ENCODE data around the gene PRSS12. TPM values are rescaled to one million over a fixed set of nuclear protein-coding genes. Genes with fewer than 3 reads are reported as not detected.

Gene PRSS12
- total and polyA plus RNA-seq, 2 experiments from 2014 or later = 5.5 to 12.9 TPM

GRCh38 chr4:118388606-118389005 is 35.8 kb upstream of the PRSS12 start (continued):
- no peak for TF ChIP-seq REST (IDR thresholded peaks at IDR 0.05; ENCODE audit: unreplicated experiment)
- no peak for TF ChIP-seq ZNF331 (CRISPR knock-in tag; IDR thresholded peaks at IDR 0.05; ENCODE audit: low read depth)

- no peak overlapping the region for H3K4me3 ChIP-seq
- no peaks in the 10 kb centered on the region for H3K79me2 ChIP-seq (replicated peaks; ENCODE audit: insufficient read depth)
- H4K20me1 ChIP-seq (replicated peaks; ENCODE audit: insufficient read depth) = no peaks in the 10 kb centered on the region; the same call in 1 of the 2 replicates
- H3K27me3 ChIP-seq (ENCODE audit: insufficient read depth) = no peaks in the 10 kb centered on the region
- no peaks in the 10 kb centered on the region for H3K9me2 ChIP-seq (ENCODE audit: insufficient read depth)
- H3K4me3 Mint-ChIP-seq = no peak overlapping the region
- H3K27ac Mint-ChIP-seq = no peak overlapping the region
- H3K27me3 Mint-ChIP-seq (ENCODE audit: insufficient read depth, low read depth, poor library complexity) = peaks cover 3% of the 10 kb centered on the region
- no peak for DNase-seq (ENCODE audit: low spot score)
- H3K4me1 Mint-ChIP-seq = no peaks in the 10 kb centered on the region
- H3K27ac ChIP-seq (ENCODE audit: low read depth) = no peak overlapping the region
- H3K4me1 ChIP-seq (ENCODE audit: insufficient read depth) = no peaks in the 10 kb centered on the region
- no peaks in the 10 kb centered on the region; the same call in 1 of the 2 replicates for H3K36me3 ChIP-seq (ENCODE audit: insufficient read depth)
- no peak overlapping the region for H2AFZ ChIP-seq
- peaks cover 11% of the 10 kb centered on the region for H3K9me3 Mint-ChIP-seq
- H3K4me2 ChIP-seq = no peak overlapping the region
- H3K36me3 Mint-ChIP-seq (ENCODE audit: low read depth) = peaks cover 3% of the 10 kb centered on the region; the same call in 1 of the 3 replicates
- no peaks in the 10 kb centered on the region for H3F3A ChIP-seq (replicated peaks; ENCODE audit: low read depth)
- no peak for ATAC-seq
- TF ChIP-seq ZNF114 (CRISPR knock-in tag; IDR thresholded peaks at IDR 0.05) (no peak), REST (IDR thresholded peaks at IDR 0.05; ENCODE audit: unreplicated experiment) (no peak), NANOG (IDR thresholded peaks at IDR 0.05; ENCODE audit: borderline replicate concordance) (no peak), CREB1 (CRISPR knock-in tag; IDR thresholded peaks at IDR 0.05; ENCODE audit: low read depth) (no peak), ZNF331 (CRISPR knock-in tag; IDR thresholded peaks at IDR 0.05; ENCODE audit: low read depth) (no peak), EZH2 (IDR thresholded peaks at IDR 0.05; ENCODE audit: low read depth, unreplicated experiment) (no peak), EZH2phosphoT487 (IDR thresholded peaks at IDR 0.05; ENCODE audit: unreplicated experiment) (no peak), JUNB (IDR thresholded peaks at IDR 0.05; ENCODE audit: unreplicated experiment) (no peak), STAT1 (IDR thresholded peaks at IDR 0.05; ENCODE audit: unreplicated experiment) (no peak), POLR2AphosphoS5 (IDR thresholded peaks at IDR 0.05; ENCODE audit: low read depth) (no peak), ZNF462 (CRISPR knock-in tag; IDR thresholded peaks at IDR 0.05) (no peak)
These were observed 29.1 kb upstream of the PRSS12 start for GRCh38 chr4:118381902-118382301.

Data from GM23338 (cell line).